ENCODE measurements around the gene PDK2. TPM values are rescaled to one million over a fixed set of nuclear protein-coding genes. Genes with fewer than 3 reads are reported as not detected.

PDK2 gene
- total RNA-seq, 1 donor from 2014 or later, result 17.5 TPM

GRCh38 chr17:50093807-50094206, 1.3 kb upstream of the PDK2 start:
- peak overlapping the region; percentile 2 for H3K4me3 ChIP-seq (ENCODE audit: low read depth, low read length)
- DNase-seq (ENCODE audit: low read depth), result no peak
- TF ChIP-seq CTCF (conservative IDR thresholded peaks at IDR 0.05; ENCODE audit: low read depth, low read length), result no peak

- peak overlapping the region; percentile 69 for H3K4me3 ChIP-seq (ENCODE audit: low read depth, low read length)
- peak; percentile 54 for DNase-seq (ENCODE audit: low read depth)
- TF ChIP-seq CTCF (conservative IDR thresholded peaks at IDR 0.05; ENCODE audit: low read depth, low read length), result peak; percentile 79
Measured at GRCh38 chr17:50094243-50094752, 853 bp upstream of the PDK2 start.

- no peak for DNase-seq (ENCODE audit: low read depth)
- no peak for TF ChIP-seq CTCF (conservative IDR thresholded peaks at IDR 0.05; ENCODE audit: low read depth, low read length)
- H3K4me3 ChIP-seq (ENCODE audit: low read depth, low read length), result peak overlapping the region; percentile 69
Measured at GRCh38 chr17:50095626-50096037, 481 bp downstream of the PDK2 start.

- DNase-seq (ENCODE audit: low read depth), result no peak
- peak overlapping the region; percentile 69 for H3K4me3 ChIP-seq (ENCODE audit: low read depth, low read length)
- TF ChIP-seq CTCF (conservative IDR thresholded peaks at IDR 0.05; ENCODE audit: low read depth, low read length), result no peak
Measured at GRCh38 chr17:50096092-50096491, 941 bp downstream of the PDK2 start.

GRCh38 chr17:50096758-50097157, 1.6 kb downstream of the PDK2 start:
- no peak overlapping the region for H3K4me3 ChIP-seq (ENCODE audit: low read depth, low read length)
- no peak for TF ChIP-seq CTCF (conservative IDR thresholded peaks at IDR 0.05; ENCODE audit: low read depth, low read length)
- no peak for DNase-seq (ENCODE audit: low read depth)

- no peak for TF ChIP-seq CTCF (conservative IDR thresholded peaks at IDR 0.05; ENCODE audit: low read depth, low read length)
- DNase-seq (ENCODE audit: low read depth), result no peak
- no peak overlapping the region for H3K4me3 ChIP-seq (ENCODE audit: low read depth, low read length)
Measured at GRCh38 chr17:50097455-50097854, 2.3 kb downstream of the PDK2 start.

GRCh38 chr17:50097926-50098325, 2.8 kb downstream of the PDK2 start:
- TF ChIP-seq CTCF (conservative IDR thresholded peaks at IDR 0.05; ENCODE audit: low read depth, low read length), result no peak
- DNase-seq (ENCODE audit: low read depth), result no peak
- no peak overlapping the region for H3K4me3 ChIP-seq (ENCODE audit: low read depth, low read length)
